ENCODE measurements around the gene EIF4E1B.

The EIF4E1B gene

GRCh38 chr5:176665517-176665916 lies 35.0 kb downstream of the EIF4E1B start:
- TF ChIP-seq CTCF (IDR thresholded peaks at IDR 0.05; ENCODE audit: control insufficient read depth, insufficient read depth, low read depth, low read length, missing control alignments): no peak
- H3K4me3 ChIP-seq (ENCODE audit: control insufficient read depth, low read depth, low read length): no peak overlapping the region
- no peak for DNase-seq (ENCODE audit: low read depth)

- H3K4me3 ChIP-seq (ENCODE audit: control insufficient read depth, low read depth, low read length): no peak overlapping the region
- TF ChIP-seq CTCF (IDR thresholded peaks at IDR 0.05; ENCODE audit: control insufficient read depth, insufficient read depth, low read depth, low read length, missing control alignments): no peak
- DNase-seq (ENCODE audit: low read depth): no peak
Measured at GRCh38 chr5:176667637-176668036, 37.2 kb downstream of the EIF4E1B start.

- H3K4me3 ChIP-seq (ENCODE audit: control insufficient read depth, low read depth, low read length): no peak overlapping the region
- TF ChIP-seq CTCF (IDR thresholded peaks at IDR 0.05; ENCODE audit: control insufficient read depth, insufficient read depth, low read depth, low read length, missing control alignments): no peak
- no peak for DNase-seq (ENCODE audit: low read depth)
Measured at GRCh38 chr5:176670449-176670848, 40.0 kb downstream of the EIF4E1B start.

- DNase-seq (ENCODE audit: low read depth): no peak
- TF ChIP-seq CTCF (IDR thresholded peaks at IDR 0.05; ENCODE audit: control insufficient read depth, insufficient read depth, low read depth, low read length, missing control alignments): no peak
- no peak overlapping the region for H3K4me3 ChIP-seq (ENCODE audit: control insufficient read depth, low read depth, low read length)
Measured at GRCh38 chr5:176671399-176671798, 40.9 kb downstream of the EIF4E1B start.

GRCh38 chr5:176671890-176672747 lies 41.6 kb downstream of the EIF4E1B start:
- no peak overlapping the region for H3K4me3 ChIP-seq (ENCODE audit: control insufficient read depth, low read depth, low read length)
- TF ChIP-seq CTCF (IDR thresholded peaks at IDR 0.05; ENCODE audit: control insufficient read depth, insufficient read depth, low read depth, low read length, missing control alignments): no peak
- DNase-seq (ENCODE audit: low read depth): no peak

- no peak overlapping the region for H3K4me3 ChIP-seq (ENCODE audit: control insufficient read depth, low read depth, low read length)
- TF ChIP-seq CTCF (IDR thresholded peaks at IDR 0.05; ENCODE audit: control insufficient read depth, insufficient read depth, low read depth, low read length, missing control alignments): no peak
- DNase-seq (ENCODE audit: low read depth): no peak
Measured at GRCh38 chr5:176673651-176674583, 43.4 kb downstream of the EIF4E1B start.

Measured in AG09309 (cell line).